Measurements from ENCODE around the gene GADD45B.

GADD45B gene

DNA sequence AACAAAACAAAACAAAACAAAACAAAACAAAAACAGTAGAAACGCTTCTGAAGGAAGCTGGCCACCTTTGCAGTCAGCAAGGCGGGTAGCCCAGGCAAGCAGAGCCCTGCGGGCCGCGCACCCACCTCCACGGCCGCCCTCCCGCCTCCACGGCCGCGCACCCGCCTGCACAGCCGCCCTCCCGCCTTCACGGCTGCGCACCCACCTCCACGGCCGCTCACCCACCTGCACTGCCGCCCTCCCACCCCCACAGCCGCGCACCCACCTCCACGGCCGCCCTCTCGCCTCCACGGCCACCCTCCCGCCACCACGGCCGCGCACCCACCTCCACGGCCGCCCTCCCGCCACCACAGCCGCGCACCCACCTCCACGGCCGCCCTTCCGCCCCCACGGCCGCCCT, 39.5 kb upstream of the GADD45B start:
- no peak for DNase-seq (ENCODE audit: low read depth)
- no peak overlapping the region for H3K4me3 ChIP-seq (ENCODE audit: low read depth, low read length)
- no peak for TF ChIP-seq CTCF (IDR thresholded peaks at IDR 0.05; ENCODE audit: low read depth, low read length, missing control alignments)

DNA sequence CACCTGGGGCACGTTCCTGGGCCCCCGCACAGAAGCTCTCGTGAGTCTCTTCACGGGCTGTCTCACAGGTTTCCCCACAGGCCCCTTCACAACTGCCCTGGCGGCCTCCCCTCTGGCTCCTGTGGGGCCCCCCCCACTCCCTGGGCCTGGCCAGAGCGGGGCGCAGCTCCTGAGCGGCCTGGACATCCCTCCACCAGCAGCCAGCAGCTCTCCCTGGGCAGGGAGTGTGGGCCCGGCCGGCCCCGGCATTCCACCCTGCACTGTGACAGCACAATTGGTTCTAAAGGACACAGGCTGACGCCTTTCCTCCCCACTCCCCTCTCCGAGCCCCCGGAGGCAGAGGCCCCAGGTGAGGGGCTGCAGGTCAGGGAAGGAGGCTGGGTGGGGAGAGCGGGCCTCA, 39.0 kb upstream of the GADD45B start:
- no peak for DNase-seq (ENCODE audit: low read depth)
- no peak overlapping the region for H3K4me3 ChIP-seq (ENCODE audit: low read depth, low read length)
- no peak for TF ChIP-seq CTCF (IDR thresholded peaks at IDR 0.05; ENCODE audit: low read depth, low read length, missing control alignments)

DNA sequence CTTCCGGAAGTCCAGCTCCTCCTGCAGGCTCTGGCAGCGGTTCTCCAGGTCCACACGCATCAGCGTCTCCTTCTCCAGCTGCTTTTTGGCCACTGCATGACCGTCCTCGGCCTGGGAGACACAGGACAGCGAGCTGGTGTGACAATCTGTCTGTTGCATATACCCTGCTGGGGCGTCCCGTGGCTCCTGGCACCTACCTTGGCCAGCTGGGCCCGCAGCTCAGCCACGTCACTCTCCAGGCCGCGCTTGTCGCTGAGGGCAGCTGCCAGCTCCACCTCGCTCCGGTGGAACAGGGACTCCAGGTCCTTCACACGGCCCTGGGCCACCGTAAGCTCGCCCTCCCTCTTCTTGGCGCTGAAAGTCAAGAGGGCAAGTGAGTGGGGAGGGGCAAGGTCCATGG, 37.7 kb upstream of the GADD45B start:
- no peak overlapping the region for H3K4me3 ChIP-seq (ENCODE audit: low read depth, low read length)
- no peak for TF ChIP-seq CTCF (IDR thresholded peaks at IDR 0.05; ENCODE audit: low read depth, low read length, missing control alignments)
- no peak for DNase-seq (ENCODE audit: low read depth)

DNA sequence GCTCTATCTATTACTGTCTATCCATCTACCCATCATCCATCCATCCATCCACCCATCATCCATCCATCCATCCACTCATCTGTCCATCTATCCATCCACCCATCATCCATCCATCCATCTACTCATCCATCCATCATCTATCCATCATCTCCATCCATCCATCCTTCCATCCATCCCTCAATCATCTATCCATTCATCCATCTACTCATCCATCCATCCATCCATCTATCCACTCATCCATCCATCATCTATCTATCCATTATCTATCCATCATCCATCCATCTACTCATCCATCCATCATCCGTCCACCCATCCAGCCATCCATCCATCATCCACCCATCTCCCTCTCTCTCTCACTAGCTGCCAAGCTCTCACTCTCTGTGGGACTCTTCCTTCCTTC, 35.4 kb upstream of the GADD45B start:
- no peak for DNase-seq (ENCODE audit: low read depth)
- H3K4me3 ChIP-seq (ENCODE audit: low read depth, low read length) = no peak overlapping the region
- TF ChIP-seq CTCF (IDR thresholded peaks at IDR 0.05; ENCODE audit: low read depth, low read length, missing control alignments) = no peak

- TF ChIP-seq CTCF (IDR thresholded peaks at IDR 0.05; ENCODE audit: low read depth, low read length, missing control alignments) = no peak
- no peak overlapping the region for H3K4me3 ChIP-seq (ENCODE audit: low read depth, low read length)
- no peak for DNase-seq (ENCODE audit: low read depth)
Observed at GRCh38 chr19:2441096-2441752, 34.7 kb upstream of the GADD45B start.

DNA sequence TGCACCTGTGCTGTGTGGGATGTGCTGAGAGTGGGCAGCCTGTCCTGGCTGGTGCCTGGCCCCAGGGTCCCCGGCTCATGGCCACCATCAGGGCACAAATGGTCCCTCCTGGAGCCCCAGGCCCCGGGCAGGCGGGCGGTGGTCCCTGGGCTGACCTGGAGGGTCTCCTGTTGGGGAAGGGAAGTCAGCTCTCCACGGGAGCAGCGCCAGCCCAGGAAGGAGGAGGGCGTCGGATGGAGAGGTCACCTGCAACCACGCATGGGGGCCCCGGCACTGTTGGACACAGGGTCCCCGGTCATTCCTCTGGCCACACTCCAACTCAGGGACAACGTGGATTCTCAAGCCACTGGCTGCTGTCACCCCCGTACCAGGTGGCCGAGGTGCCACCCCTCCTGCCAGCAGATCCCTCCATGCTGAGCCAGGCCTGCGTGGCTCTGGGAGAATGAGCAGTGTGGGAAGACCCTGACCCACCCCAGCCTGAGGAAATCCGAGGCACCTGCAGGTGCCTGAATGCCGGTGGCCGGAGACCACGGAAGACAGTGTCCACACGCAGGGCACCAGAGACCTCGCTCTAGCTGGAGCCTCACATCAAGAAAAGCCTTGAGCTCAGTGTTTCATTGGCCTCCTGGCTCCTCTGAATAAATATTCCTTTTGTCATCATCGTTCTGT, 32.7 kb upstream of the GADD45B start:
- no peak for DNase-seq (ENCODE audit: low read depth)
- no peak for TF ChIP-seq CTCF (IDR thresholded peaks at IDR 0.05; ENCODE audit: low read depth, low read length, missing control alignments)
- no peak overlapping the region for H3K4me3 ChIP-seq (ENCODE audit: low read depth, low read length)

- DNase-seq (ENCODE audit: low read depth) = no peak
- TF ChIP-seq CTCF (IDR thresholded peaks at IDR 0.05; ENCODE audit: low read depth, low read length, missing control alignments) = no peak
- no peak overlapping the region for H3K4me3 ChIP-seq (ENCODE audit: low read depth, low read length)
Observed at GRCh38 chr19:2443785-2444182, 32.1 kb upstream of the GADD45B start.
